H9 (cell line): ENCODE data around the gene KAT7. TPM values are rescaled to one million over a fixed set of nuclear protein-coding genes. Genes with fewer than 3 reads are reported as not detected.

Experiments used
- DNase-seq: peaks from one replicate; pipeline ENCODE4 v3.0.0-alpha.2; 2017
- H2AFZ ChIP-seq: one replicate; pipeline ENCODE4 v1.6.1; 2013; ENCODE audit warnings: mild to moderate bottlenecking, low read length, control low read depth, moderate library complexity
- H2AK5ac ChIP-seq: 2 replicates; pipeline ENCODE4 v1.6.1; 2013; ENCODE audit warnings: low read length, control low read depth, mixed read lengths; ENCODE audit not compliant: insufficient read length
- H2BK120ac ChIP-seq: one replicate; pipeline ENCODE4 v1.6.1; 2013; ENCODE audit warnings: low read depth, mild to moderate bottlenecking, low read length, control low read depth, inconsistent platforms; ENCODE audit not compliant: poor library complexity, severe bottlenecking
- H2BK12ac ChIP-seq: 2 replicates; pipeline ENCODE4 v1.6.1; 2013; ENCODE audit warnings: low read length, control low read depth, mixed read lengths, low read depth; ENCODE audit not compliant: insufficient read length
- H2BK15ac ChIP-seq: 2 replicates; pipeline ENCODE4 v1.6.1; 2013; ENCODE audit warnings: low read depth, low read length, control low read depth
- H2BK20ac ChIP-seq: one replicate; pipeline ENCODE4 v1.6.1; 2013; ENCODE audit warnings: low read depth, mild to moderate bottlenecking, low read length, control low read depth, inconsistent platforms; ENCODE audit not compliant: poor library complexity, severe bottlenecking
- H2BK5ac ChIP-seq: 2 replicates; pipeline ENCODE4 v1.6.1; 2013; ENCODE audit warnings: low read length, control low read depth, mixed read lengths; ENCODE audit not compliant: insufficient read length
- H3K14ac ChIP-seq: 2 replicates; pipeline ENCODE4 v1.6.1; 2013; ENCODE audit warnings: low read length, control low read depth; ENCODE audit not compliant: insufficient read depth
- H3K18ac ChIP-seq: 2 replicates; pipeline ENCODE4 v1.6.1; 2013; ENCODE audit warnings: low read depth, mild to moderate bottlenecking, mixed read lengths, low read length, control low read depth; ENCODE audit not compliant: insufficient read length
- H3K23ac ChIP-seq: 2 replicates; pipeline ENCODE4 v1.6.1; 2013; ENCODE audit warnings: low read length, control low read depth, mixed read lengths, low read depth; ENCODE audit not compliant: insufficient read length
- H3K23me2 ChIP-seq: 2 replicates; pipeline ENCODE4 v1.6.1; 2013; ENCODE audit warnings: low read depth, mild to moderate bottlenecking, mixed read lengths, low read length, control low read depth; ENCODE audit not compliant: insufficient read length, poor library complexity, severe bottlenecking
- H3K27ac ChIP-seq: 2 replicates; pipeline ENCODE4 v1.5.1; 2013; ENCODE audit warnings: low read length, control low read depth, mixed read lengths, low read depth; ENCODE audit not compliant: insufficient read length
- H3K27me3 ChIP-seq: 2 replicates; pipeline ENCODE4 v1.6.1; 2013; ENCODE audit warnings: low read length, control low read depth, inconsistent platforms; ENCODE audit not compliant: insufficient read depth
- H3K4ac ChIP-seq: 2 replicates; pipeline ENCODE4 v1.6.1; 2013; ENCODE audit warnings: low read depth, mild to moderate bottlenecking, control low read depth, inconsistent platforms, low read length, moderate library complexity
- H3K4me1 ChIP-seq: 2 replicates; pipeline ENCODE4 v1.6.1; 2013; ENCODE audit warnings: low read length, control low read depth, inconsistent platforms; ENCODE audit not compliant: insufficient read depth
- H3K4me2 ChIP-seq: 2 replicates; pipeline ENCODE4 v1.6.1; 2013; ENCODE audit warnings: low read length, control low read depth, mixed read lengths; ENCODE audit not compliant: insufficient read length, insufficient read depth
- H3K56ac ChIP-seq: 2 replicates; pipeline ENCODE4 v1.6.1; 2013; ENCODE audit warnings: low read depth, mild to moderate bottlenecking, mixed read lengths, low read length, control low read depth; ENCODE audit not compliant: insufficient read length
- H3K79me1 ChIP-seq: 2 replicates; pipeline ENCODE4 v1.6.1; 2013; ENCODE audit warnings: low read depth, mild to moderate bottlenecking, moderate library complexity, low read length, control low read depth, inconsistent platforms; ENCODE audit not compliant: insufficient read depth, poor library complexity, severe bottlenecking
- H3K79me2 ChIP-seq: 2 replicates; pipeline ENCODE4 v1.6.1; 2013; ENCODE audit warnings: low read length, control low read depth, inconsistent platforms; ENCODE audit not compliant: insufficient read depth
- H3K9ac ChIP-seq: 2 replicates; pipeline ENCODE4 v1.6.1; 2013; ENCODE audit warnings: low read length, control low read depth, mixed read lengths; ENCODE audit not compliant: insufficient read length; ENCODE audit errors: extremely low read depth
- H3K9me3 ChIP-seq: one replicate; pipeline ENCODE4 v1.6.1; 2013; ENCODE audit warnings: low read depth, low read length, inconsistent platforms; ENCODE audit not compliant: control insufficient read depth
- H3T11ph ChIP-seq: one replicate; pipeline ENCODE4 v1.6.1; 2013; ENCODE audit warnings: mild to moderate bottlenecking, low read length, control low read depth, inconsistent platforms
- H4K20me1 ChIP-seq: one replicate; pipeline ENCODE4 v1.6.1; 2013; ENCODE audit not compliant: control insufficient read depth, insufficient read length, insufficient read depth
- H4K5ac ChIP-seq: 2 replicates; pipeline ENCODE4 v1.6.1; 2013; ENCODE audit warnings: low read depth, mild to moderate bottlenecking, mixed read lengths, low read length, control low read depth; ENCODE audit not compliant: insufficient read length
- H4K8ac ChIP-seq: replicated peaks from 2 replicates; pipeline ENCODE4 v1.6.1; 2013; ENCODE audit warnings: low read length, control low read depth, mixed read lengths, low read depth; ENCODE audit not compliant: insufficient read length
- H4K91ac ChIP-seq: 2 replicates; pipeline ENCODE4 v1.6.1; 2013; ENCODE audit warnings: low read depth, mild to moderate bottlenecking, moderate library complexity, mixed read lengths, low read length, control low read depth; ENCODE audit not compliant: insufficient read length
- H3K27ac Mint-ChIP-seq, 3 experiments: 2 replicates in 2 of 3; 3 replicates in 1 of 3; pipeline ENCODE4 v1.8.0; 2020 to 2021; ENCODE audit warnings: mixed read lengths in 3 of 3, mild to moderate bottlenecking in 1 of 3, moderate library complexity in 1 of 3
- H3K27me3 Mint-ChIP-seq: 2 replicates; pipeline ENCODE4 v1.8.0; 2021; ENCODE audit warnings: low read depth, mild to moderate bottlenecking, moderate library complexity, mixed read lengths
- H3K36me3 Mint-ChIP-seq, 3 experiments: 2 replicates in 2 of 3; 3 replicates in 1 of 3; pipeline ENCODE4 v1.8.0; 2020 to 2021; ENCODE audit warnings: low read depth in 3 of 3, mixed read lengths in 3 of 3; ENCODE audit not compliant: insufficient read depth in 1 of 3
- H3K4me1 Mint-ChIP-seq, 2 experiments: 2 replicates each; pipeline ENCODE4 v1.8.0; 2020; ENCODE audit warnings: mixed read lengths in 2 of 2
- H3K4me3 Mint-ChIP-seq, 2 experiments: 2 replicates in 1 of 2; 3 replicates in 1 of 2; pipeline ENCODE4 v1.8.0; 2020 to 2021; ENCODE audit warnings: mild to moderate bottlenecking in 2 of 2, mixed read lengths in 2 of 2, moderate library complexity in 1 of 2
- H3K9me3 Mint-ChIP-seq, 2 experiments: 2 replicates in 1 of 2; 3 replicates in 1 of 2; pipeline ENCODE4 v1.8.0; 2020; ENCODE audit warnings: mild to moderate bottlenecking in 2 of 2, mixed read lengths in 2 of 2, moderate library complexity in 1 of 2
- CTCF ChIP-seq: fragments of 200-600 bp; sonication (generic); conservative IDR thresholded peaks from 3 replicates; pipeline ENCODE4 v1.8.0; 2021; ENCODE audit warnings: antibody characterized with exemption, mild to moderate bottlenecking
- WGBS: extraction: QIAGEN DNeasy Blood & Tissue Kit; methylation state at CpG from one replicate; pipeline ENCODE4 v1.1.7; 2013; ENCODE audit warnings: missing lambda C conversion rate, low lambda C conversion rate, mixed read lengths; ENCODE audit not compliant: insufficient read length; ENCODE audit errors: extremely low coverage; 5-methylcytosine and 5-hydroxymethylcytosine counted together
- total RNA-seq: library from RNA; stranded (reverse); gene quantifications from 2 replicates; pipeline ENCODE4 v1.2.1, GENCODE V29; 2021

KAT7 gene
- total RNA-seq, 1 experiment from 2014 or later, result 93.1 TPM

- Histone ChIP-seq H3K23ac (no peak overlapping the region), H4K5ac (no peak overlapping the region), H2BK20ac (no peak overlapping the region), H3K27me3 (no peaks in the 10 kb centered on the region), H3K9ac (no peak overlapping the region), H3K23me2 (no peaks in the 10 kb centered on the region), H3K79me2 (no peaks in the 10 kb centered on the region; the same call in 1 of the 2 replicates), H2AFZ (no peak overlapping the region), H4K8ac (no peak overlapping the region), H4K91ac (no peak overlapping the region), H3K14ac (no peak overlapping the region), H2BK5ac (no peak overlapping the region), H3K9me3 (no peaks in the 10 kb centered on the region), H3K4ac (no peak overlapping the region), H3K56ac (no peak overlapping the region), H2BK15ac (no peak overlapping the region), H4K20me1 (no peaks in the 10 kb centered on the region), H2BK12ac (no peak overlapping the region), H3K4me1 (peaks cover 4% of the 10 kb centered on the region; the same call in 1 of the 2 replicates), H2AK5ac (no peak overlapping the region), H2BK120ac (no peak overlapping the region), H3K4me2 (no peak overlapping the region), H3K27ac (no peak overlapping the region), H3T11ph (no peak overlapping the region), H3K18ac (no peak overlapping the region), H3K79me1 (peaks cover 14% of the 10 kb centered on the region)
- Mint-ChIP-seq H3K4me1 (peaks cover 5 to 18% of the 10 kb centered on the region in 2 experiments), H3K9me3 (no peaks in the 10 kb centered on the region), H3K27ac (no peak overlapping the region; a peak in 1 of 7 replicates), H3K27me3 (no peaks in the 10 kb centered on the region), H3K36me3 (peaks cover 1 to 12% (median 4%) of the 10 kb centered on the region in 3 experiments; a peak in 4 of 7 replicates), H3K4me3 (no peak overlapping the region)
- TF ChIP-seq CTCF, result no peak
- no peak for DNase-seq
- WGBS, result no CpG with 5 or more reads among the region's 7 CpGs
Measured at GRCh38 chr17:49748791-49749190, 39.7 kb upstream of the KAT7 start.
